BJ (cell line): ENCODE measurements around the gene GNG8. TPM values are rescaled to one million over a fixed set of nuclear protein-coding genes. Genes with fewer than 3 reads are reported as not detected.

Experiments
- CTCF ChIA-PET: fragments of 350-600 bp; formaldehyde crosslinking; extraction: SDS; loops from one replicate; lab custom pipeline; 2021; ENCODE audit warnings: antibody characterized with exemption, inconsistent platforms; lab: Yijun Ruan, JAX
- POLR2A ChIA-PET: fragments of 300-600 bp; sonication (Branson Sonifier 250); formaldehyde crosslinking; extraction: SDS; loops from one replicate; lab custom pipeline; 2021; ENCODE audit warnings: antibody characterized with exemption; lab: Charles Lee
- DNase-seq: peaks from one replicate; pipeline ENCODE4 v3.0.0-alpha.2; 2011; ENCODE audit warnings: low read depth
- H3K27me3 ChIP-seq: 2 replicates; pipeline ENCODE4 v1.6.0; 2011; ENCODE audit warnings: low read length; ENCODE audit not compliant: control insufficient read depth, insufficient read depth
- H3K36me3 ChIP-seq: 2 replicates; pipeline ENCODE4 v1.5.1; 2011; ENCODE audit warnings: low read length; ENCODE audit not compliant: control insufficient read depth, insufficient read depth
- H3K4me3 ChIP-seq: 2 replicates; pipeline ENCODE4 v1.5.1; 2011; ENCODE audit warnings: low read depth, mild to moderate bottlenecking, control low read depth, low read length
- polyA plus RNA-seq: library from polyadenylated mRNA; depleted of rRNA; stranded (reverse); fragments of >200 nt; gene quantifications from 2 replicates; pipeline ENCODE4 v1.2.3, GENCODE V29; 2011
- TF ChIP-seq, protein P1 (sequence below): IDR thresholded peaks from 2 replicates; pipeline ENCODE4 v1.5.1; 2011; ENCODE audit warnings: low read depth, mild to moderate bottlenecking, control low read depth, inconsistent platforms, low read length, moderate library complexity; ENCODE audit not compliant: insufficient read depth

GNG8 gene
- polyA plus RNA-seq, 1 experiment, result not detected

DNA sequence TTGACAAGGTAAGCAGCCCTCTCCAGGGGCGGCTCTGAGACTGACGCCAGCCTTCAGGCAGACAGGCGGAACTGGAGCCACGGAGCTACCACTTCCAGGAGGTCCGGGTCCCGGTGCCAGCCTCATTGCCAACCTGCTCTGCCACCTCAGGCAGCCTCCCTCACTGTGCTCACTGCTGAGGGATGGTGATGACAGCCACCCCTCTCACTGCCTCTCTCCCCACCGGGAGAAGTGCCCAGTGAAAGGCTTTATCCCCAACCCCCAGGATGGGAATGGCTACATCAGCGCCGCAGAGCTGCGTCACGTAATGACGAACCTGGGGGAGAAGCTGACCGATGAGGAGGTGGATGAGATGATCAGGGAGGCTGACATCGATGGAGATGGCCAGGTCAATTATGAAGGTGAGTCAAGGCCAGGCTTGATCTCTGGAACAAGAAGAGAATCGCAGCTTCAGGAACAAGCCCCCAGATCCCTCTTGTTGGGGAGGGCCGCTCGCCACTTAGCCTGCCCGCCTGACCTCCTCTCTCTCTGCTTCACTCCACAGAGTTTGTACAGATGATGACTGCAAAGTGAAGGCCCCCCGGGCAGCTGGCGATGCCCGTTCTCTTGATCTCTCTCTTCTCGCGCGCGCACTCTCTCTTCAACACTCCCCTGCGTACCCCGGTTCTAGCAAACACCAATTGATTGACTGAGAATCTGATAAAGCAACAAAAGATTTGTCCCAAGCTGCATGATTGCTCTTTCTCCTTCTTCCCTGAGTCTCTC lies 27.2 kb downstream of the GNG8 start:
- CTCF ChIA-PET, result interaction anchor here (22.7 kb wide), 1 partner anchor 52 kb away, joined by 347 read pairs; the partner anchor contains the start of gene DACT3
- Histone ChIP-seq H3K4me3 (no peak overlapping the region), H3K36me3 (peaks cover 44% of the 10 kb centered on the region), H3K27me3 (no peaks in the 10 kb centered on the region)
- no peak for DNase-seq
- TF ChIP-seq, protein P1, sequence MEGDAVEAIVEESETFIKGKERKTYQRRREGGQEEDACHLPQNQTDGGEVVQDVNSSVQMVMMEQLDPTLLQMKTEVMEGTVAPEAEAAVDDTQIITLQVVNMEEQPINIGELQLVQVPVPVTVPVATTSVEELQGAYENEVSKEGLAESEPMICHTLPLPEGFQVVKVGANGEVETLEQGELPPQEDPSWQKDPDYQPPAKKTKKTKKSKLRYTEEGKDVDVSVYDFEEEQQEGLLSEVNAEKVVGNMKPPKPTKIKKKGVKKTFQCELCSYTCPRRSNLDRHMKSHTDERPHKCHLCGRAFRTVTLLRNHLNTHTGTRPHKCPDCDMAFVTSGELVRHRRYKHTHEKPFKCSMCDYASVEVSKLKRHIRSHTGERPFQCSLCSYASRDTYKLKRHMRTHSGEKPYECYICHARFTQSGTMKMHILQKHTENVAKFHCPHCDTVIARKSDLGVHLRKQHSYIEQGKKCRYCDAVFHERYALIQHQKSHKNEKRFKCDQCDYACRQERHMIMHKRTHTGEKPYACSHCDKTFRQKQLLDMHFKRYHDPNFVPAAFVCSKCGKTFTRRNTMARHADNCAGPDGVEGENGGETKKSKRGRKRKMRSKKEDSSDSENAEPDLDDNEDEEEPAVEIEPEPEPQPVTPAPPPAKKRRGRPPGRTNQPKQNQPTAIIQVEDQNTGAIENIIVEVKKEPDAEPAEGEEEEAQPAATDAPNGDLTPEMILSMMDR, result no peak
- POLR2A ChIA-PET, result no interaction called here

DNA sequence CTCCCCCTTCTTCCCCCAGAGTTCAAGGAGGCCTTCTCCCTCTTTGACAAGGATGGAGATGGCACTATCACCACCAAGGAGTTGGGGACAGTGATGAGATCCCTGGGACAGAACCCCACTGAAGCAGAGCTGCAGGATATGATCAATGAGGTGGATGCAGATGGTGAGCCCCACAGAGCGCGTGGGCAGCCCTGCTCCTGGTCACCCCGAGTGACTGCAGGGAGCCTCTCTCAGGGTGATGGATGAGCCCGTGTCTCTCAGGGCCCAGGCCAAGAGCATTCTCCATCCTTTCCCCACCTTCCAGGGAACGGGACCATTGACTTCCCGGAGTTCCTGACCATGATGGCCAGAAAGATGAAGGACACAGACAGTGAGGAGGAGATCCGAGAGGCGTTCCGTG lies 27.8 kb downstream of the GNG8 start:
- no peak for DNase-seq
- TF ChIP-seq, protein P1, result no peak
- ChIA-PET POLR2A (no interaction called here), CTCF (interaction anchor here (22.7 kb wide), 1 partner anchor 52 kb away, joined by 347 read pairs; the partner anchor contains the start of gene DACT3)
- Histone ChIP-seq H3K4me3 (no peak overlapping the region), H3K27me3 (no peaks in the 10 kb centered on the region), H3K36me3 (peaks cover 44% of the 10 kb centered on the region)

DNA sequence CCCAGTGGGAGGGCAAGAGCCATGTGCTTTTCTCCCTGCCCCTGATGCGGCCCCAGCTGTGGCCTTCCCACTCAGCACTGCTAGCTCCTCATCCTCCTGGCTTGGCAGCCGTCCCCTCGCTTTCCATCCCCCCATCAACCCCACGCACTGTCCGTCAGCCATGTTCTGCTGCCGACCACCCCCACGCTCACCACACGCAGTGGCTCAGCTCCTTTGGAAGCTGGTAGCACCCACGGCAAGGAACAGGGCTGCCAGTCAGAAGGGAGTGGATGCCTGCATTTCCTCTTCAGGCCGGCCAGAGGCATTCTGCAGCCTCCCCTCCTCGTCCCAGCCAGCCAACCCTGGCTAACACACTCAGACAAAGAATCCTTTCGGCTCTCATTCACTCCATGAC lies 28.6 kb downstream of the GNG8 start:
- H3K36me3 ChIP-seq, result peaks cover 44% of the 10 kb centered on the region
- POLR2A ChIA-PET, result interaction anchor here (0.6 kb wide), 1 partner anchor 54 kb away, joined by 3 read pairs; the partner anchor contains the start of gene DACT3
- H3K27me3 ChIP-seq, result no peaks in the 10 kb centered on the region
- no peak overlapping the region for H3K4me3 ChIP-seq
- DNase-seq, result no peak
- TF ChIP-seq, protein P1, result no peak
- CTCF ChIA-PET, result interaction anchor here (2.0 to 22.7 kb wide), 2 partner anchors 9 to 53 kb away, joined by 10 to 347 read pairs; partner anchors contain the start of gene DACT3

DNA sequence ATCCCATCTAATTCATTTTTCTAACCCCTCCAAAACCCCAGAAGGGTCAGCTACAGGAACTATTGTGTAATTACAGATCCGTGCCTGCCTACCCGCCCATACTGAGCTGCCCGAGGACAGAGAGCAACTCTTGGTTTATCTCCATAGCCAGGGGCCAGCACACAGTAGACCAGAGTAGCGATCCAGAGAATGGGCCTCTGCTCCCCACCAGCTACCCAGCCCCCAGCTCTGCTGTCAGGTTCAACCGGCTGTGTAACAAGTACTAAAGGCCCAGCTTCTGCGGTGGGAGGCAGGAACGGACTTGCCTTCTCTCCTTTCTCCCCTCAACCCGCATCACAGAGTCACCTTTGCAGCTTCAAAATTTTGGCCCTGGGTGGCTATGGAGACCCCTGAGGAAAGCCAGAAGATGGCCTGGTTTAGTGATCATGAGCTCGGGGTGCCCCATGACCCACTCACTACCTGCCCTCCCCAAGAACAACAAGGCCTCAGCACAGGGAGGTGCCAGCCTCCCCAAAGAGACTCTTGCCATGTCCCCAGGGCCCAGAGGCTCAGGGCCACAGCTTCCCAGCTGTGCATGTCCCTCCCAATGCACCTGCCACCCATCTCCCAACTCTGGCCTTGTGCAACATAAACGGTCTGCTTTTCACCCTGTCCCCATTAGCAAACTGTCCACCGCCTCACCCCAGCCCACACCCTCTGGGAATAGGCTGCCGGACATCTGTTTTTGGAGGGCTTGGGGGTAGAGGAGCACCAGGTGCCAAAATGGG lies 29.1 kb downstream of the GNG8 start:
- ChIA-PET POLR2A (no interaction called here), CTCF (interaction anchor here (1.2 to 22.7 kb wide), 5 partner anchors 7 to 73 kb away, joined by 3 to 347 read pairs (median 10); partner anchors contain the start of gene DACT3)
- DNase-seq, result no peak
- TF ChIP-seq, protein P1, result no peak
- Histone ChIP-seq H3K36me3 (peaks cover 44% of the 10 kb centered on the region), H3K27me3 (no peaks in the 10 kb centered on the region), H3K4me3 (no peak overlapping the region)

DNA sequence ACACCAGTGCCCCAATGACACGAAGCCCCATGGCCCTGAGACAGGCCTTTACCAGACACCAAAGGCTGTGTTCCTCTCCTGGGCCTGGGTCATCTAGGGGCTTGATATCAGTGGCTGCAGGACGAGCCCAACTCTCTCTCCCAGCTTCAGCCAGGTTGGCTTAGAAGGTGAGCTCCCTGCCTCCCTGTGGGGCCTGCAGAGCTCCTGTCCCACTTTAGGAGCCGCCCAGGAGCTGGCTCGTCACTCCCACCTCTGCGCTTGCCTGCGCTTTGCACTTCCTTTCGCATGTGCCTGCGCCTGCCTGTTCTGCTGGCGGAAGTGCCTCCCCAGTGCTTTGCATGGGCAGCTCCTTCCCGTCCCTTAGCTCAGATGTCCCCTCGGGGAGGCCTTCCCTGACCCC lies 30.0 kb downstream of the GNG8 start:
- no peak overlapping the region for H3K4me3 ChIP-seq
- TF ChIP-seq, protein P1, result no peak
- CTCF ChIA-PET, result interaction anchor here (1.2 to 22.7 kb wide), 5 partner anchors 8 to 73 kb away, joined by 3 to 347 read pairs (median 10); partner anchors contain the start of gene DACT3
- DNase-seq, result no peak
- no peaks in the 10 kb centered on the region for H3K27me3 ChIP-seq
- H3K36me3 ChIP-seq, result peaks cover 42% of the 10 kb centered on the region
- POLR2A ChIA-PET, result no interaction called here
